ENCODE data around the gene KMT5B. TPM values are rescaled to one million over a fixed set of nuclear protein-coding genes. Genes with fewer than 3 reads are reported as not detected.

The KMT5B gene
- total and polyA plus RNA-seq, 4 donors = 15.1 to 78.2 (median 26.1) TPM

DNA sequence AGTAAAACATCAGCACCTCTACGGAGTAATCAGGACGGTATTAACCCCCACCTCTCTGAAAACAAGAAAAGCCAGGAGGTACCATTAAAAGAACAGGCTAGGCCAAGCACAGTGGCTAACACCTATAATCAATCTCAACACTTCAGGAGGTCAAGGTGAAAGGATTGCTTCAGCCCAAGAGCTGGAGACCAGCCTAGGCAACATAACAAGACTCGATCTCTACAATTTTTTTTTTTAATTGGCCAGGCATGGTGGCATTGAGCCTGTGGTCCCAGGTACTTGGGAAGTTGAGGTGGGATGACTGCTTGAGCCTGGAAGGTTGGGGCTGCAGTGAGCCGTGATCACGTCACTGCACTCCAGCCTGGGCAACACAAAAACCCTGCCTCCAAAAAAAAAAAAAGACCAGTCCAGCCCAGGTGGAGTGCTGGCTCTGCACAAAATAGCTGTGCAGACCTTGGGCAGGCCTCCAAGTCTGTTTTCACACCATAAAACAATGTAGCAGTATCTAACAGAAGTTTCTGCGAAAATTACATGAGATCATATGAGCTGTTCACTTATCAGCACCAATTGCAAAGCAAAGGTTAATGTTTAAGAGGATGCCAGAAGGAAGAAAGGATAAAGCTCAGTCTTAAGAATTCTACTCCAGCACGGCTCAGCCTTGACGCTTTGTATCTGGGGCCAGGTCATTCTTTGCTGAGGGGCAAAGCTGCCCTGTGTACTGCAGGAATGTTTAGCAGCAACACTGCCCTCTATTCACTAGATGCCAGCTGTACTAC lies 106.7 kb downstream of the KMT5B start:
- DNase-seq (peak; percentile 63 to 81 (median 63)), ATAC-seq (ENCODE audit: insufficient read depth, low FRiP score) (peak; percentile 62)
- no peak overlapping the region for H3K4me3 ChIP-seq
- peak overlapping the region in 1 of 2 donors; percentile 65 for H3K9ac ChIP-seq (ENCODE audit: insufficient read depth in 1 of 2, low read length in 2 of 2)
- no peaks in the 10 kb centered on the region for H3K27me3 ChIP-seq (ENCODE audit: control insufficient read depth in 3 of 3, insufficient read depth in 3 of 3, low read length in 2 of 3)
- no peak for TF ChIP-seq CTCF (IDR thresholded peaks at IDR 0.05; ENCODE audit: control extremely low read depth, extremely low read depth)
- H3K4me1 ChIP-seq (ENCODE audit: control insufficient read depth in 5 of 5, insufficient read depth in 5 of 5, low read length in 5 of 5) = peaks cover 0 to 18% (median 6%) of the 10 kb centered on the region in 5 donors
- WGBS, 2 donors = 61 to 83% methylated on average over 8 of the region's 8 CpGs
- H3K27ac ChIP-seq (ENCODE audit: low read depth in 1 of 2, low read length in 1 of 2) = peak overlapping the region in 1 of 2 donors; percentile 70
- H3K36me3 ChIP-seq (ENCODE audit: control insufficient read depth in 4 of 4, insufficient read depth in 4 of 4, low read length in 4 of 4) = no peaks in the 10 kb centered on the region
- H3K9me3 ChIP-seq (ENCODE audit: control insufficient read depth in 4 of 4, insufficient read depth in 3 of 4, low read length in 3 of 4) = no peaks in the 10 kb centered on the region

Other genes starting within 250 kb of the KMT5B start
- 100 to 1,000 TPM in 1 of 2 donors, 10 to 100 TPM in 1; 44.3 to 124 TPM for gene UNC93B1, start 209.2 kb downstream of the KMT5B start, total RNA-seq
- 100 to 1,000 TPM in 1 of 2 donors, 10 to 100 TPM in 1; 71.6 to 104 TPM for gene UNC93B1, start 209.2 kb downstream of the KMT5B start, polyA plus RNA-seq
- gene ALDH3B1, start 203.0 kb downstream of the KMT5B start, total RNA-seq = 100 to 1,000 TPM in 1 of 2 donors, 10 to 100 TPM in 1; 45.6 to 165 TPM
- 100 to 1,000 TPM in 1 of 2 donors, 10 to 100 TPM in 1; 73.9 to 107 TPM for gene ALDH3B1, start 203.0 kb downstream of the KMT5B start, polyA plus RNA-seq
- 100 to 1,000 TPM in 1 of 2 donors, 10 to 100 TPM in 1; 57.8 to 151 TPM for gene NDUFS8, start 182.6 kb downstream of the KMT5B start, total RNA-seq
- 100 to 1,000 TPM; 139 to 180 TPM for gene NDUFS8, start 182.6 kb downstream of the KMT5B start, polyA plus RNA-seq
- gene TCIRG1, start 174.3 kb downstream of the KMT5B start, total RNA-seq = 100 to 1,000 TPM in 1 of 2 donors, 10 to 100 TPM in 1; 70.2 to 322 TPM
- gene TCIRG1, start 174.3 kb downstream of the KMT5B start, polyA plus RNA-seq = 100 to 1,000 TPM; 244 to 438 TPM
- gene CHKA, start 91.9 kb downstream of the KMT5B start, total RNA-seq = 10 to 100 TPM; 55.8 to 73.4 TPM
- gene CHKA, start 91.9 kb downstream of the KMT5B start, polyA plus RNA-seq = 10 to 100 TPM; 17.6 to 42.2 TPM
- 10 to 100 TPM in 1 of 2 donors, 1 to 10 TPM in 1; 9.8 to 50.0 TPM for gene C11orf24, start 58.7 kb upstream of the KMT5B start, total RNA-seq
- 10 to 100 TPM; 25.4 to 33.9 TPM for gene C11orf24, start 58.7 kb upstream of the KMT5B start, polyA plus RNA-seq
- gene LRP5, start 99.3 kb upstream of the KMT5B start, total RNA-seq = 10 to 100 TPM; 59.3 to 67.1 TPM
- 10 to 100 TPM; 33.7 to 76.4 TPM for gene LRP5, start 99.3 kb upstream of the KMT5B start, polyA plus RNA-seq
- gene PPP6R3, start 247.5 kb upstream of the KMT5B start, total RNA-seq = 100 to 1,000 TPM in 1 of 2 donors, 10 to 100 TPM in 1; 87.4 to 217 TPM
- gene PPP6R3, start 247.5 kb upstream of the KMT5B start, polyA plus RNA-seq = 10 to 100 TPM; 28.5 to 34.0 TPM